ENCODE results near the gene EOLA2. TPM values are rescaled to one million over a fixed set of nuclear protein-coding genes. Genes with fewer than 3 reads are reported as not detected.
"Not testable (repeated sequence)": the region's sequence is repeated elsewhere in the genome, so short reads cannot be mapped to it uniquely, and the experiment has no call there.

Gene EOLA2
- total and polyA plus RNA-seq, 2 of the 8 experiments (the other 6 are each of a cell fraction or from before 2014, with no cell fraction given), result 19.0 to 22.5 TPM

GRCh38 chrX:149928635-149929034 lies 9.7 kb downstream of the EOLA2 start:
- H2BK15ac ChIP-seq (ENCODE audit: low read length); H2BK5ac ChIP-seq (ENCODE audit: low read depth, low read length); H3K14ac ChIP-seq (ENCODE audit: insufficient read length); H3K23me2 ChIP-seq (ENCODE audit: low read depth, low read length); H4K8ac ChIP-seq (ENCODE audit: extremely low read depth, insufficient read depth, low read length); H2BK120ac ChIP-seq (replicated peaks; ENCODE audit: low read depth, low read length); H2AK5ac ChIP-seq (ENCODE audit: low read depth, low read length); H3K9ac ChIP-seq (replicated peaks in 1 of 4; ENCODE audit: extremely low read depth in 1 of 4, low read depth in 3 of 4, low read length in 3 of 4); H3K23ac ChIP-seq (ENCODE audit: insufficient read length); H2BK12ac ChIP-seq (ENCODE audit: low read depth, low read length); DNase-seq (ENCODE audit: low read depth in 1 of 2, low spot score in 2 of 2); H2AFZ ChIP-seq (ENCODE audit: low read length); H3K27ac ChIP-seq (ENCODE audit: low read depth, low read length); H3K56ac ChIP-seq (replicated peaks; ENCODE audit: insufficient read length, low read depth, low read length); H3K27me3 ChIP-seq (replicated peaks in 1 of 4; ENCODE audit: control insufficient read depth in 3 of 4, extremely low read depth in 1 of 4, insufficient read depth in 3 of 4, low read length in 3 of 4); CTCF ChIA-PET (ENCODE audit: partially characterized antibody); H3K4me2 ChIP-seq (ENCODE audit: insufficient read depth in 1 of 2, low read depth in 2 of 2, low read length in 2 of 2); POLR2A ChIA-PET (ENCODE audit: partially characterized antibody); H3K36me3 ChIP-seq (ENCODE audit: control insufficient read depth in 2 of 4, insufficient read depth in 4 of 4, low read length in 3 of 4); H3K18ac ChIP-seq (ENCODE audit: extremely low read depth, low read length); H3K79me2 ChIP-seq (ENCODE audit: control insufficient read depth in 1 of 2, insufficient read depth in 2 of 2, low read length in 2 of 2); H4K5ac ChIP-seq (ENCODE audit: insufficient read length, low read depth, low read length); H3K4me3 ChIP-seq (ENCODE audit: extremely low read depth in 1 of 4, insufficient read depth in 2 of 4, low read depth in 3 of 4, low read length in 4 of 4); H3K4ac ChIP-seq (replicated peaks; ENCODE audit: insufficient read length, low read depth, low read length); H4K91ac ChIP-seq (replicated peaks; ENCODE audit: insufficient read length, low read length); H3K9me3 ChIP-seq (ENCODE audit: insufficient read depth in 2 of 2, low read depth in 1 of 2, low read length in 1 of 2); H4K20me1 ChIP-seq (replicated peaks in 1 of 2; ENCODE audit: control insufficient read depth in 1 of 2, insufficient read depth in 2 of 2, low read length in 2 of 2); H3K4me1 ChIP-seq (replicated peaks in 1 of 4; ENCODE audit: control insufficient read depth in 3 of 4, insufficient read depth in 4 of 4, low read length in 3 of 4); H3K79me1 ChIP-seq (ENCODE audit: low read depth, low read length); H2BK20ac ChIP-seq (ENCODE audit: low read length); FAIRE-seq: not testable (repeated sequence)
- WGBS, 2 experiments (ENCODE audit: extremely low coverage in 1 of 2, insufficient coverage in 1 of 2, insufficient read length in 1 of 2, insufficient replicate concordance in 2 of 2, low coverage in 1 of 2, low lambda C conversion rate in 2 of 2, missing lambda C conversion rate in 1 of 2), result no CpG with 5 or more reads among the region's 1 CpG

GRCh38 chrX:149927964-149928258 lies 10.4 kb downstream of the EOLA2 start:
- H3K56ac ChIP-seq (replicated peaks; ENCODE audit: insufficient read length, low read depth, low read length); H3K36me3 ChIP-seq (ENCODE audit: control insufficient read depth in 2 of 4, insufficient read depth in 4 of 4, low read length in 3 of 4); H3K27me3 ChIP-seq (replicated peaks in 1 of 4; ENCODE audit: control insufficient read depth in 3 of 4, extremely low read depth in 1 of 4, insufficient read depth in 3 of 4, low read length in 3 of 4); H2BK120ac ChIP-seq (replicated peaks; ENCODE audit: low read depth, low read length); H2BK5ac ChIP-seq (ENCODE audit: low read depth, low read length); H3K27ac ChIP-seq (ENCODE audit: low read depth, low read length); H3K79me1 ChIP-seq (ENCODE audit: low read depth, low read length); H4K8ac ChIP-seq (ENCODE audit: extremely low read depth, insufficient read depth, low read length); H3K9ac ChIP-seq (replicated peaks in 1 of 4; ENCODE audit: extremely low read depth in 1 of 4, low read depth in 3 of 4, low read length in 3 of 4); H3K23me2 ChIP-seq (ENCODE audit: low read depth, low read length); H4K5ac ChIP-seq (ENCODE audit: insufficient read length, low read depth, low read length); H3K4me2 ChIP-seq (ENCODE audit: insufficient read depth in 1 of 2, low read depth in 2 of 2, low read length in 2 of 2); FAIRE-seq; H3K4me3 ChIP-seq (ENCODE audit: extremely low read depth in 1 of 4, insufficient read depth in 2 of 4, low read depth in 3 of 4, low read length in 4 of 4); POLR2A ChIA-PET (ENCODE audit: partially characterized antibody); H3K9me3 ChIP-seq (ENCODE audit: insufficient read depth in 2 of 2, low read depth in 1 of 2, low read length in 1 of 2); H2AK5ac ChIP-seq (ENCODE audit: low read depth, low read length); H3K4ac ChIP-seq (replicated peaks; ENCODE audit: insufficient read length, low read depth, low read length); H2BK20ac ChIP-seq (ENCODE audit: low read length); H3K18ac ChIP-seq (ENCODE audit: extremely low read depth, low read length); H4K91ac ChIP-seq (replicated peaks; ENCODE audit: insufficient read length, low read length); H4K20me1 ChIP-seq (replicated peaks in 1 of 2; ENCODE audit: control insufficient read depth in 1 of 2, insufficient read depth in 2 of 2, low read length in 2 of 2); H2BK12ac ChIP-seq (ENCODE audit: low read depth, low read length); H3K4me1 ChIP-seq (replicated peaks in 1 of 4; ENCODE audit: control insufficient read depth in 3 of 4, insufficient read depth in 4 of 4, low read length in 3 of 4); DNase-seq (ENCODE audit: low read depth in 1 of 2, low spot score in 2 of 2); H3K79me2 ChIP-seq (ENCODE audit: control insufficient read depth in 1 of 2, insufficient read depth in 2 of 2, low read length in 2 of 2); H3K23ac ChIP-seq (ENCODE audit: insufficient read length); H2AFZ ChIP-seq (ENCODE audit: low read length); H2BK15ac ChIP-seq (ENCODE audit: low read length); H3K14ac ChIP-seq (ENCODE audit: insufficient read length); CTCF ChIA-PET (ENCODE audit: partially characterized antibody): not testable (repeated sequence)
- no CpG with 5 or more reads among the region's 1 CpG for WGBS, 2 experiments (ENCODE audit: extremely low coverage in 1 of 2, insufficient coverage in 1 of 2, insufficient read length in 1 of 2, insufficient replicate concordance in 2 of 2, low coverage in 1 of 2, low lambda C conversion rate in 2 of 2, missing lambda C conversion rate in 1 of 2)
